Vagina (tissue), 2 donors: ENCODE results near the gene PHLDB2.

ENCODE experiments used
- CTCF ChIP-seq, 3 experiments: fragments of 450-650 bp in 2 of 3; fragments of 200-600 bp in 1 of 3; sonication (generic) in 1 of 3; IDR thresholded peaks; one replicate each; pipeline ENCODE4 v1.5.1; 2017 to 2019; ENCODE audit warnings: antibody characterized with exemption in 3 of 3, mild to moderate bottlenecking in 2 of 3, moderate library complexity in 2 of 3
- POLR2A ChIP-seq, 2 donors: fragments of 450-650 bp; IDR thresholded peaks; one replicate each; pipeline ENCODE4 v1.6.1; 2017; ENCODE audit warnings: antibody characterized with exemption in 2 of 2, mild to moderate bottlenecking in 2 of 2, moderate library complexity in 2 of 2

- no peak for TF ChIP-seq CTCF (IDR thresholded peaks at IDR 0.05)
- TF ChIP-seq POLR2A (IDR thresholded peaks at IDR 0.05), result no peak
Measured at GRCh38 chr3:112012205-112012992, 153.3 kb downstream of the PHLDB2 start.
